ENCODE data around the gene CTNNA2.

Gene CTNNA2

DNA sequence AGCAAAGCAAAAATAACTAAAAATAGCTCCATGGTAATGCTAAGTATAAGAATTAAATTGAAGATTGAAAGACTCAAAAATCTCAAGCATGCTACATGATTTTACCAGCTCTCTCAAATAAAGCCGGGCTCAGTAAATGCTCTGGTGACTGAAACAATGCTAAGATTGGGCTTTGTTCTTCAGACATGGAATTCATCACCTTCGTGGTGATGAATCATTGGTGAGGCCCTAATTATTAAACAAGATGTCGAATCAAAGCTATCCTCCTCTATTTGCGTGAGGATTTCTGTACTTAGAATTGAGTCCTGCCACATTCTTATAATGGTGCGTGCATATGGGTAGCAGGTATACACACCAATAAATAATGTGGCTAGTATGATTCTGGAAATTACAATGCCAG, 850.5 kb downstream of the CTNNA2 start:
- DNase-seq (ENCODE audit: low read depth in 2 of 2, low spot score in 1 of 2) = no peak

DNA sequence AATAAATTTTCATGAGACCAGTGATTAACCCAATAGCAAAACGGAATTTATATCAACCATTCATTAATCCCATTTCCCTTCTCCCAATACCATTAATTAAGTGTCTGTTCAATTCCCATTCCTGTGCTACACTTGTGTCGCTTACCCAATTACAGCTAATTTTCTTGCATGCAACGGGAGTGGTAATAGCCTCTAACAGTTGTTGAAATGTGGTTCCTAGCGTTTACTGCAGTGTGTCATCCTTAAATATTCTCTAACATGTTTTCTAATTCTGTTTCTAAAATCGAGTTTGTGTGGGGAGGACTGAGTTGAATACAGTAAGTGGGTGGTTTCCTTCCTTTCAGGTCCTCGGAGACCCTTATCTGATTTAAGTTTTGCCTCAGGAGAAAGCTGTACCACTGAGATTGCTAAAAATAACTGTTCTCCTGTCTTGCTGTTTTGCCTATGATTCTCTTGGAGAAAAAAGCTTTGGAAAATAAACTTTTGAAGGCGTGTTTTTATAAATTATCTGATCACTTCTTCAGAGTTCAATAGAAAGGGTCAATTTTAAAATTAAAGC, 851.0 kb downstream of the CTNNA2 start:
- no peak for DNase-seq (ENCODE audit: low read depth in 2 of 2, low spot score in 1 of 2)

DNA sequence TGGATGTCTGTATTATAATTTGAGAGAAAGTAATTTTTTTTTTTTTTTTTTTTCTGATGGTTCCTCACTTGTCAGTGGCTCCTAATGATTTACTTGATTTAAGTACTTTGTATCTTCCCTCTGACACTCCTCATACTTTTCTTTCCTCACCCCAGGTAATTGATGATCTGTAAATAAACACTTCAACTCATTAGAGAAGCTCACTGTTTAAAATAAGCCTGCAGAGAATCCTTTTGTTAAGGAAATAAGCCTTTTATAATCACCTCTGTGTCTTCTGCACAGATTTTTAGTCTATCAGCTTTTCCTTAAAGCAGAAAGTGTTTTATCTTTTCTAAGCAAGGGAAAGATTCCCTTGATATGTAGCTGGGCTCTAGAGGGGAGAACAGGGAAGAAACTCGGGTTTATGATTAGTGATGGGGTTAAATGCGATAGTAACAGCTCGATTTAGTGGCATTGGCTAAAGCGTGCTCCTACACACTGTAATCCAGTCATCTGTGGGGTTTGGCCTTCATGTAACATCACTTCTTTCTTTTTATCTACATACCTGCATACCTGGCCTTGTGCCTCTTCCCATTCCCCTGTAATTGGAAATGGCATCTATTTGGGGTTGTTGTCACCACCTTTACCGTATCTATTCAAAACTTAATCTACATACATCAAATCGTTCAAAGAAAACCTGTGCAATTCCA, 851.8 kb downstream of the CTNNA2 start:
- no peak for DNase-seq (ENCODE audit: low read depth in 2 of 2, low spot score in 1 of 2)

DNA sequence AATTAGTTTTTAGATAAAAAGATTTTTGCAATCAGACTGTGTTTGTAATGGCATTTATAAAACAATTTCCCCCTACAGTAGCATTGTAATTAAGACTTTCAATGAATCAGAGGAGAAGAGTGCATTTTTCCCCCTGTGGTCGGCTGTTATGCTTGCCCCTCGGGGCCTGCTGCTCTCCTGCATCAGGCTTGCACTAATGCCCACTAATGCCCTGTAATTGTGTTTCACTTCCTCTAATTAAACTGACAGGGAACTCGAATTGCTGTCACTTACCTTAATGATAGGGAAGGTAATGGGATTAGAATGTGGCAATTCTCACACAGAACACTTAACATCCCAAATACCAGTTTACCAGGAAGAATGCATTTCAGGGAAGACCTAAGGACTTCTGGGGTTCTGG, 852.9 kb downstream of the CTNNA2 start:
- DNase-seq (ENCODE audit: low read depth in 2 of 2, low spot score in 1 of 2) = no peak

DNA sequence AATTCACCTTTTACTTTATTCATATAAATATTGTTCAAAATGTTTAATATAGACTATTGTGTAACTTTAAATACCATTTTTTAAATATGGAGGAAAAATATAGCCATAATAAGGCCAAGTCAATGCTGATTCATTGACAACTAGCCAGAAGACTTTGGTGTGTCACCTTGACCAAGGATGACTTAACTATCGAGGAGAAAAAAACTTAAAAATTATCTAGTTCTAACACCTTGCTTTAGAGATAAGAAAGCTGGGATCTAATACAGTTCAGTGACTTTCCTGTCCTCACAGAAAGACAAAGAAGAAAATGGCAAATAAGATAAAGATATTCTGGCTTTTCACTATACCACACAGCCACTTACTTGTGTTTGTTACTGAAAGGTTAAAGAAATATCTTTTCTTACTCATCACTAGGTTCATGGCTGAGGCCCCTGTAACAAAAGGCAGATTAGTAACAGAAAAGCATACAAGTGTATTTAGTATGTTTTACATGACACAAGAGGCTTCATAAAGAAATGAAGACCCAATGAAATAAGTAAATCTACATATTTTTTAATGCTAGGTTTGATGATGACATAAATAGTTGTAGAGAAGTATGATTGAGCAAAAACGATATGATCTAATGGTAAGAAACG, 857.6 kb downstream of the CTNNA2 start:
- DNase-seq (ENCODE audit: low read depth in 2 of 2, low spot score in 1 of 2) = no peak

DNA sequence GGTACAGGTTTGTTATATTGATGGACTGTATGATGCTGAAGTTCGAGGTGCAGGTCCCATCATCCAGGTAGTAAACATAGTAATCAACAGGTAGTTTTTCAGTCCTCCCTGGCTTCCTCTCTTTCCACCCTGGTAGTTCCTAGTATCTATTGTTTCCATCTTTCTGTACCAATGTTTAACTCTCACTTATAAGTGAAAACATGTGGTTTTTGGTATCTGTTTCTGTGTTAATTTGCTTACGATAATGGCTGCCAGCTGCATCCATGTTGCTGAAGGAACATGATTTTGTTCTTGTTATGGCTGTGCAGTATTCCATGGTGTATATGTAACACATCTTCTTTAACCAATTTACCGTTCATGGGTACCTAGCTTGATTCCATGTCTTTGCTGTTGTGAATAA, 861.3 kb downstream of the CTNNA2 start:
- no peak for DNase-seq (ENCODE audit: low read depth in 2 of 2, low spot score in 1 of 2)

DNA sequence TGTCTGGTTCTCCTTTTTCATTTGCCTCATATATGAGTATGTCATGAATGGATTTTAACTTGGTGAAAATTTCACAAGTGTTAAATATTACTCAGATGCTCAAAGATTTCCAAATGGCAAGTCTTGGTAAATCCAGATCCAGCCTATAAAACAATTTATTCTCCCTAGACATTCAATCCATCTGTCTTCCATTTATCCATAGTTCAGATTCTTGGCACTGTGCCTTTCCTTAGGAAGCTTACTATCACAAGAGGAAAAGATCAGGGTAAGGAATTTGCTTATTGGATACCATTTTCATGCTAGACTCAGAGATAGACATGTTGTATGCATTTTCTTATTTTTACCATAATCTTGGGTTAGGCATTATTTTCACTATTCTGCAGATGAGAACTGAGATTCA, 864.2 kb downstream of the CTNNA2 start:
- no peak for DNase-seq (ENCODE audit: low read depth in 2 of 2, low spot score in 1 of 2)

DNA sequence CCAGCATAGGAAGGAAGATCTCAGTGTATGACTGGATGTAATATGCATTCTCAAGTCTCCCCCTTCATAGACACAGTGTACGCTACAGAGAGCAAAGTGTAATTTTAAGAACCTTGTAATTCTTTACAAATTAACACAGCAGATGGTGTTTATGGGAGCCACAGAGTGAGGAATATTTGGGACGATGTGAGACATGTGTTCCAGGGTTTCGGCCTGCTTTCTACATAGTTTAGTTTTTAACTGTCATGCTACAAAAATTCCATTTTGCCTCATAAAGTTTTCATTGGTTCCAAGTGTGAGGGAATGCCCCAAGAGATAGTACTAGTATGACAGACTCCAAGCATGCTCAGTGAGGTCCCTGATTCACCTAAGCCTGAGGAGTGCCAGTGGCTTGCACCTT, 867.9 kb downstream of the CTNNA2 start:
- DNase-seq (ENCODE audit: low read depth in 2 of 2, low spot score in 1 of 2) = no peak

DNA sequence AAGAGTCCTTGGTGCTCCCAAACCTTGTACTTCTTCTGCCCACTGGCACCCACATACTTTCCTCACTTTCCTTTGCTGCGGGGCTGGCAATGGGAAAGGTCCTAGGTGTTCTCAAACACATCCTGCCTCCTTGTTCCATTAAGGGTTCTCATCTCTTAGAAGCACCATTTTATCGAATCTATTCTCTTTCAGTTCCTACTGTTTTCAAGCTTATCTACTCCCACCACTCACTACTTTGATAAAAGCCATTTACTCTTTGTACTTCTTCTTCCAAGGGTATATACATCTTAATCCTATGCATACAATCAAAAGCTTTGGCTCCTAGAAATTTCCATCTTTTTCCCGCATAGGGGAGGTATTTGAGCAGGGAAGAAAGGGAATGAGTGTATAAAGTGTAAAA, 868.8 kb downstream of the CTNNA2 start:
- DNase-seq (ENCODE audit: low read depth in 2 of 2, low spot score in 1 of 2) = no peak

DNA sequence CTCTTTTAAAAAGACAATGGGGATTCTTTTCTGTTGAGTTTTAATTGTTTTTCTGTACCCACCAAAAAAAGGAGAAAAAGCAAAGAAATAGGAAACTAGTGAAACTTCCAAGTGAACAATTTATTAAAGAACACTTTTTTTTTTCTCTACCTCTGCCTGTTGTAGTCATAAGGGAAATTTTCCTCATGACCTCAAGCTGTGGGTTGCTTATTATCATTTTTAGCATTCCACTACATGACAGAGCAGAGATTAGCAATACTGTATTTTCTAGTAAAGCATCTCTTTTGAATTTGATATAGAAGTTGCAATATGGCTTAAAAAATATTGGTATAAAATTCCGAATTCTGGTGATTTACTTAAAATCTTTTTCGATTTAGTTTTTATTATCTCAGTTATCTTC, 879.6 kb downstream of the CTNNA2 start:
- DNase-seq (ENCODE audit: low read depth in 2 of 2, low spot score in 1 of 2) = no peak

DNA sequence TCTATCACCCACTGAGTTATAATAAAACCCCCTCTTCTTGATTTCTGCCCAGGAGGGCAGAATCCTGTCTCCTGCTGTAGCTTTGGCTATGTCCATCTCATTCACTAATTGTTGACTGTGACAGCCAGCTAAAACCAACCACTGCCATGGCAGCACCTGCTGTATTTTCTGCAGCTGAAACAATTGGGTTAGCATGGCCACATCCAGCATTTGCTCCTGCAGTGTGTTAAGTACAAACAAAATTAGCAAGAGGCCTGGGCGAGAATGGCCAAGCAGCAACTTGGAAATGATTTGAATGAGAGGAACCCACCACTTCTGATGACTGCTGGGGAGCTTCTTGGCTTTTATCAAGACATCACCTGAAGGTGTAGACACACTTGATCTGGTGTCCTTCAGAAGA, 881.1 kb downstream of the CTNNA2 start:
- no peak for DNase-seq (ENCODE audit: low read depth in 2 of 2, low spot score in 1 of 2)

DNA sequence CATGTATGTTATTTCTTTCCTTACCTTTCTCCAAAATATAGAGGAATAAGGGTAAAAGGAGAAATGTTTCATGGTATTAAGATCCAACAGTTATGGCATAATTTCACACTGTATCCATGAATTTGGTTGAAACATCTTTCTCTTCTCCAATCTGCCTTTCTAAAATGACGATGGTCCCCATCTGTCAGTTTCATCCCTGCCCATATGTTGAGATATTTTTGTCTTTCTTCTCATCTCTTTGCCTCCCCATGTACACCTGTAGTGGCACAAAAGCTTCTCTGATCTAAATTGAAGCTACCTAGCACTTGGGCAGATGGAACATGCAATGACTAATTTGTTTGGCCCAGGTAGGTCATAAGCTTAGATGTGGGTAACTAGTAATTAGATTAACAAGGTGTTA, 882.4 kb downstream of the CTNNA2 start:
- no peak for DNase-seq (ENCODE audit: low read depth in 2 of 2, low spot score in 1 of 2)

DNA sequence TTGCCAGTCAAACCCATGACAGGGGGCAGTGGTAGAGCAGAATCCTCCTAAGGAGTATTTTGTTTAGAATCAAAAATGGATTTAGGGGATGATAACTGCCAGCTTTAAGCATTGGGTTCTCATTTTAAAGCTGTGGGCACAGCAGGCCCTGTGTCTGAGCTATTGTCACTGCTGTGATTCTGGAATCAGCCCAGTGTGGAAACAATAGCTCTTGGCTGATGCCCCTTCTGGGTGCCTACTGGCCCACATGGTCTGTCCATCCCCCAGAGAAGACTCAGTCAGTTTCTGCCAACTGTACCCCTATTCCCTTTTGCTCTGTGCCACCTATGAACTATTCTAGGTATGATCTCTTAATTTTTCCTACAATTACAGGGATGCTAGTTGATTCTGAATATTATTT, 883.4 kb downstream of the CTNNA2 start:
- no peak for DNase-seq (ENCODE audit: low read depth in 2 of 2, low spot score in 1 of 2)

DNA sequence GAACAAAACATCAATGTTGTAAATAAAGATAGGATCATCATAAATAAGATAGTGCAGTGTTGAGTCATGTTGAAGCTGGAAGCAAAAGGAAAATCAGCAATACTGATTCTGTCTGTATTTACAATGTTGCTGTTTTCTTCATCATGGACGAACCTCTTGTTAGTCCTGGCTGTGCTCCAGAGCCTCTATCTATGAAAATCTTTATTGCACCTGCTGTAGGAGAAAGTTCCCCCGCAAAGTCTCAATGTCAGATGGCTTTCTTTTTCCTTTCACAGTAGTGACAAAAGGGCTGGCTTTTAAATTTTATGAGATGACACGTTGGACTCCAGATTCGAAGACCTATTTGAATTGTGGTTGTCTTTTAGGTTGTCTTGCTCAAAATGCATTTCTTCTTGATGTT, 890.2 kb downstream of the CTNNA2 start:
- DNase-seq (ENCODE audit: low read depth in 2 of 2, low spot score in 1 of 2) = no peak

DNA sequence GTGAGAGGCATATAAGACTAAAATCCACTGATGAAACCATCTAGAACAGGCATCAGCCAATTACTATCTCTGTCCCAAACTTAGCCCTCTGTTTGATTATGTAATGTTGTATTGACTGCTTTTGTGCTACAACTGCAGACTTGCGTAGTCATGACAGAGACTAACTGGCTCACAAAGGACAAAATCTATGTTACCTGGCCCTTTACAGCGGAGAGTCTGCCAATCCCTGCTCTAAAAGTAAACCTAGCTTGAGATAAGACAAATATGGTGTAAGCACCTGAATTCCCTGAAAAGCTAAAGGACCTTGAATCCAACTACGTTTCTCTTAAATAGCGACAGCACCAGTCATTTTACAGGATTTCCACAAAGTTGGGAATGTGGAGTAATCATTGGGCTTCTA, 894.5 kb downstream of the CTNNA2 start:
- DNase-seq (ENCODE audit: low read depth in 2 of 2, low spot score in 1 of 2) = no peak

DNA sequence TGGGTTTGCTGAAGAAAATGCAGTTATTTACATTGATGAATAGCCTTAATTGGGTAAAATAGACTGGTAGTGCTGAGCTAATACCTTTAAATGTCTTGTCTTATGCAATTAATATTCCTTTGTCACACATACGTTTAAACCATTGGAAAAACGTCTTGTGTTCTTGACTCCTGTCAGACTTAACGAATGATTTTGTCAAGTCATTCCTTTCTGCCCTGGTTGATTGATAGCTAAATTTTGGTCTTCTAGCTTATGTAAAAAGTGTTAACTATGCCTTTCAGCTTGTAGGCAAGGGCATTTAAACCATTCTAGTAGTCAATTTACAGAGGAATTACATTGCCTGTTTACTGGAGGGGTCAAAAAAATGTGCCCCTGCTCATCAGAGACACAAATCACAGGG, 897.5 kb downstream of the CTNNA2 start:
- DNase-seq (ENCODE audit: low read depth in 2 of 2, low spot score in 1 of 2) = no peak

DNA sequence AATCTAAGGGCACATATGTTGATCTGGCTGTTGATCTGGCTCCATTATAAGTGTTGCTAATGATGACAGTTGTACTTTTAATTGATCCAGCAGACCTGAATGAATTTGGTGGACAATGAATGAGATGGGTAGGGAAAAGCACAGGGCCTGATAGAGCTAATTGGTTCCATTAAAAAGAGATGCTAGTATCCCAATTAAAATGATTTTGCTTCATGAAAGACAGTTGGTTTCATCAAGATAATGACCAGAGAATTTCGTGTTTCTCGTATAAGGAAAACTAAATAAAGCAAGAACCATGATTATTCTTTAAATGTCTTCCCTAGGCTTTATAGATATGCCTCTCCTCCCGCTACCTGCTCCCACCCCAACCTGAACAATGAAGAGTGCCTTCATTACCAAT, 900.3 kb downstream of the CTNNA2 start:
- DNase-seq (ENCODE audit: low read depth in 2 of 2, low spot score in 1 of 2) = no peak

DNA sequence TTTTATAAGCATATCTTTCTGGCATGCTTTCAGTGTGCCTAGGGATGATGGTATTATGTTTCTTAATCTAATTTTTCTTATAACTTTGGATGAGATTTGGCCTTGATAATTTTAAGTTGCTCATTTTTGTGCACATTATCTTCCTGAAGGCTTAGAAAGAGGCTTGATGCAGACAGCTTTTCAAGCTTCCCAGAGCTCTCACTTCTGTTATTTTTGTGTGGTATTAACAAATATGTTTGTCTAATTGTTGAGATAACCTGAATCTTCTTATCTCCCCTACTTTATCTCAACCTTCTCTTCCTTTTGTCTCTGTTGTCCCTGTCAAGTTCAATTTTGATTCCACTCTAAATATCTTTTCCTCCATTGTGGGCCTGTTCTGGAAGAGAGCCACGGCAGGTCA, 904.9 kb downstream of the CTNNA2 start:
- no peak for DNase-seq (ENCODE audit: low read depth in 2 of 2, low spot score in 1 of 2)

DNA sequence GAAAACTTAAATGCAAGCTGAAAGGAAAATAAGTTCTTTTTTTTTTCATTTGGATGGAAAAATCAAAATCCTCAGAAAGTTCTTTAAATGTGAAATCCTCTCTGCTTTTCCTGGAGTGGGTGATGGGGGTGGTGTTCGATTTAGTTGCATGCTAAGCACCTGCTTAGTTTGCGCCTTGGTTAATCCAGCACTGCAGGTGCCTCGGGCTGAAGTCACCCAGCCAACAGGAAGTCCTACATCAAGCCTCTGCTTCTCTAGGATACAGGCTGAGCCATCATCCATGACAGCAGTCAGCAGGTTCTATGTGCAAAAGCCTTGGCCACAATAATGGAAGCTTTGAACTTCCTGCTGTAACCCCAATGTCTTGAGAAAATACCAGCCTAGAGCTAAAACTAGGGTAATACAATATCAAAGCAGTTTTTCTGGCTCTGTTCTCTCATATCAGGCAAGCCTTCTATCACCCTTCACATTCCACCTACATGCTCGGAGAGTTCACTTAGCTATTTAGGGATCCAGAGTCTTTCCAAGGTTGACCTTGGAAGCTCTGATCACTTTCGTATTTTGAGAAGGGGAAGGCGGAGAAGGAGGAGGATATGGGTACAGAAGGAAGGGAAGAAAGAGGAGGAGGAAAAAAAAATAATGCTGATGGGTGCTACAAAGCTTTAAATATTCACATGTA, 907.8 kb downstream of the CTNNA2 start:
- no peak for DNase-seq (ENCODE audit: low read depth in 2 of 2, low spot score in 1 of 2)

DNA sequence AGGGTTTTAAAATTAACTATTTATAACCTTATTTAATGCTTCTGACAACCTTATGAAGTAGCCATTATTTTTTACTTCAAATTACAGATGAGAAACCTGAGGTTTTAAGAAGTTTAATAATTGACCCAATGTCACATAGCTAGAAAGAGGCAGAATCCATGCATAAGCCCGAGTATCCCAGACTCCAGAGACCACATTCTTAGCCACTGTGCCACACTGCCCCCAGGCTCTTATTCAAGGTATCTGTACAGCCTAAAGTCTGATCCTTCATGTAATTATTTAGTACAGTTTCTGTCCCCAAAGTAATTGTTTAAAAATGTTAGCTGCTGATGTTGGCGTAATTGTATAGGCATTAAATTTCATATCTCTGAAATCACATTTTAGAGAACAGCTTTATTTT, 916.4 kb downstream of the CTNNA2 start:
- no peak for DNase-seq (ENCODE audit: low read depth in 2 of 2, low spot score in 1 of 2)

DNA sequence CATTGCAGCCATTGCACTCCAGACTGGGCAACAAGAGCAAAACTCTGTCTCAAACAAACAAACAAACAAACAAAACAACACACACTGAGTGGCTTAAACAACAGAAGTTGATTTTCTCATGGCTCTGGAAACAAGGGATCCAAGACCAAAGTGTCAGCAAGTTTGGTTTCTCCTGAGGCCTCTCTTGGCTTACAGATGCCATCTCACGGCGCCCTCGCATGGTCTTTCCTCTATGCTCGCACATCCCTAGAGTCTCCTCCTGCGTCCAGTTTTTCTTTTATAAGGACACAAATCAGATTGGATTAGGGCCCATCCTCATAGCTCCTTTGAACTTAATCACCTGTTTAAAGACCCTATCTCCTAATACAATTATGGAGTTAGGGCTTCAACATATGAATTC, 925.1 kb downstream of the CTNNA2 start:
- DNase-seq (ENCODE audit: low read depth in 2 of 2, low spot score in 1 of 2) = no peak

DNA sequence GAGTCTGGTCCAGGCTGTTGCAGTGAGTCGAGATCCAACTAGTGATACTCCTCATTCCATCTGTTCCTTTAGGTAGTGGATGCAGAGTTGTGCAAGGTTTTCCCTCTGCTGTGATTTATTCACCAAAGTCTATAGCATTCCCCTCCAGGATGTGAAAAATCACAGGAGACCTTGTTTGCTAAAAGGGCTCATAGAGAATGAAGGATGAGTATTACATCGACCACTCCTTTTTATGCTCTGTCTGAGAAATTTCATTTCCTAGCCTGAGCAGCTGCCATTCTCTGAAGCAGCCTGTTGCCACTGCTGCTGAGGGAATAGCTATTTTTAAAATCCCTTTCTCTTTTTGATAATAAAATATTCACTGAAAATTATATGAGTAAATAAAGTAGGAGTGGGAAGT, 925.8 kb downstream of the CTNNA2 start:
- no peak for DNase-seq (ENCODE audit: low read depth in 2 of 2, low spot score in 1 of 2)
